Neutrophil (primary cell): ENCODE results near the gene GFOD1.

ENCODE experiments used
- H3K27ac ChIP-seq: fragments of 200-600 bp; sonication (generic); 2 replicates; pipeline ENCODE4 v1.5.1; 2016; ENCODE audit warnings: mild to moderate bottlenecking, moderate library complexity
- H3K27me3 ChIP-seq: fragments of 200-600 bp; sonication (generic); 2 replicates; pipeline ENCODE4 v1.6.0; 2016; ENCODE audit warnings: mild to moderate bottlenecking
- H3K36me3 ChIP-seq: fragments of 200-600 bp; sonication (generic); 2 replicates; pipeline ENCODE4 v1.5.1; 2017
- H3K4me1 ChIP-seq, 2 experiments: fragments of 200-600 bp in 1 of 2; sonication (generic) in 1 of 2; 1 replicate in 1 of 2; 2 replicates in 1 of 2; pipeline versions ENCODE4 v1.5.1 to v1.6.1; 2013 to 2016; ENCODE audit warnings: low read depth in 1 of 2, low read length in 1 of 2, mild to moderate bottlenecking in 1 of 2, moderate library complexity in 1 of 2; ENCODE audit not compliant: control insufficient read depth in 1 of 2, insufficient read depth in 1 of 2
- H3K4me3 ChIP-seq, 2 experiments: fragments of 200-600 bp in 1 of 2; sonication (generic) in 1 of 2; 1 replicate in 1 of 2; 2 replicates in 1 of 2; pipeline ENCODE4 v1.5.1; 2013 to 2016; ENCODE audit warnings: low read depth in 1 of 2, low read length in 1 of 2, mild to moderate bottlenecking in 1 of 2, moderate library complexity in 1 of 2
- H3K9me3 ChIP-seq: fragments of 200-600 bp; sonication (generic); 2 replicates; pipeline ENCODE4 v1.5.1; 2016
- CTCF ChIP-seq: fragments of 200-600 bp; sonication (generic); IDR thresholded peaks from 2 replicates; pipeline ENCODE4 v1.5.1; 2016; ENCODE audit warnings: antibody characterized with exemption

Gene GFOD1

GRCh38 chr6:13412211-13412610, 75.2 kb downstream of the GFOD1 start:
- Histone ChIP-seq H3K9me3 (no peaks in the 10 kb centered on the region), H3K27me3 (no peaks in the 10 kb centered on the region), H3K36me3 (no peaks in the 10 kb centered on the region), H3K4me3 (no peak overlapping the region), H3K27ac (peak overlapping the region; percentile 67), H3K4me1 (peaks cover 55 to 60% of the 10 kb centered on the region in 2 experiments)
- no peak for TF ChIP-seq CTCF

GRCh38 chr6:13411484-13411883, 75.9 kb downstream of the GFOD1 start:
- peak overlapping the region; percentile 67 for H3K27ac ChIP-seq
- no peaks in the 10 kb centered on the region for H3K9me3 ChIP-seq
- no peaks in the 10 kb centered on the region for H3K36me3 ChIP-seq
- H3K4me1 ChIP-seq: peaks cover 62 to 63% of the 10 kb centered on the region in 2 experiments
- no peak overlapping the region for H3K4me3 ChIP-seq
- no peak for TF ChIP-seq CTCF
- H3K27me3 ChIP-seq: no peaks in the 10 kb centered on the region

DNA sequence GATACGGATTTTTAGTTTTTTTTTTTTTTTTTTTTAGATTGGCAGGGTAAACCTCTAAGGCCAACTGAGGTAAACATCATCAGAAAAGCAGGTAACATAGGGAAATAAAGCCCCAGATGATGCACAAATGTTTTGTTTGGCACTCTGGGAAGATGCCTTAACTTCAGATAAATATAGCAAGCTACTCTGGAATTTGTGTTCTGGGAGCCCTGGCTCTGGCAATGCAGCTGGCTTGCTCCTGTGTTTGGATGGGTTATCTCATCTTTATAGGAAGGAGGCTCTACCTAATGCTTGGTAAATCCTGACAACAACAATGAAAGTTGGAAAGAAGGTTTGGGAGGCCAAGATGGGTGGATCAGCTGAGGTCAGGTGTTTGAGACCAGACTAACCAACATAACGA, 77.4 kb downstream of the GFOD1 start:
- Histone ChIP-seq H3K27ac (peak overlapping the region; percentile 67), H3K36me3 (no peaks in the 10 kb centered on the region), H3K27me3 (no peaks in the 10 kb centered on the region), H3K9me3 (no peaks in the 10 kb centered on the region), H3K4me3 (no peak overlapping the region), H3K4me1 (peaks cover 71 to 75% of the 10 kb centered on the region in 2 experiments)
- TF ChIP-seq CTCF: no peak

DNA sequence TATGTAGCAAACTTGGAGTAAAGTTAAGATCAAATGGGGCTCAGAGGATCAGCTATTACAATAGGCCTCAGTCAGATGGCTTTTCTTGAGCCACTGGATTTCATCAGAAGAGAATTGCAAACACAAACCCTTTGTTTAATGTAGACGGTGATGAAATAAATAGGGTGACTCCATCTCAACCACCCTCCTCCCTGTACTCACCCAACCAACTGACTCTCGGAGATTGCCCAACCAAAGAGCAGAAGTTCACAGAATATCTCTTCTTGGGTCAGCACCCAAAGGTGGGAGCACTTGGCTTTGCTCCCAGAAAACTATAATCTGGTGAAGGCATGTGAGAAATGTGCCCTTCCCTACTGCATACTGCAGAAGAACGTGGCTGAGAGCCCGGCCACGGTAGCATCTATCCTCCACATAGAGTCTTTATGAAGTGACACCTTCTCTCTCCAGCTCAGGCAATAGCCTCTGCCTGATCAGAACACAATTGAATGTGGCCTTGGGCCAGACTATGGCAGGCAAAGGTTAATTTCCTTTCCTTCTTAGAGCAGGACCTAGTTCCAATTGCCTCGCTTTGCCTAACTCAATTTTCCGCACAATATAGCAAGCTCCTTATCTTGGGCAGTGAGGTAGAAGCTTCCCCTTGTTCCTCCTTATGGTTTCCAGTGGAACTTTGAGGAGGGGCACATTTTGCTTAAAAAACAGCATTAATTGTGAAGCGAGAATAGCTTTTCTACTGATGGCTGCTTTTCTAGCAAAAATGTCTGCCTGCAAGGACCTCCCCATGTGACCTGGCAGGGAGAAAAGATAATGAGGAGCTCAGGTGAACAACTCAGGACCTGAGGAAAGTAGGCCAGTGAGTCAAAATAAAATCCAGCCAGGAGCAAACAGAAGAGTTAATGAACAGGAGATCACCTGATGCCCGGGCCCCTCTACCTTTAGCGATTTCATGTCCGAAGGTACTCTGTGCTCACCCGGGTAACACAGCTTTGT, 79.4 kb downstream of the GFOD1 start:
- H3K27me3 ChIP-seq: no peaks in the 10 kb centered on the region
- H3K36me3 ChIP-seq: no peaks in the 10 kb centered on the region
- peaks cover 88 to 93% of the 10 kb centered on the region in 2 experiments for H3K4me1 ChIP-seq
- no peaks in the 10 kb centered on the region for H3K9me3 ChIP-seq
- no peak for TF ChIP-seq CTCF
- H3K4me3 ChIP-seq: peak overlapping the region; percentile 9 to 23
- H3K27ac ChIP-seq: peak overlapping the region; percentile 85

- TF ChIP-seq CTCF: no peak
- no peaks in the 10 kb centered on the region for H3K27me3 ChIP-seq
- H3K27ac ChIP-seq: peak overlapping the region; percentile 85
Measured at GRCh38 chr6:13407368-13407708, 80.1 kb downstream of the GFOD1 start.

More at GRCh38 chr6:13407368-13407708, 80.1 kb downstream of the GFOD1 start:
- Histone ChIP-seq H3K9me3 (no peaks in the 10 kb centered on the region), H3K4me3 (peak overlapping the region; percentile 9 to 23), H3K4me1 (peaks cover 82 to 89% of the 10 kb centered on the region in 2 experiments), H3K36me3 (no peaks in the 10 kb centered on the region)
